Measurements from ENCODE around the gene SLC4A5. TPM values are rescaled to one million over a fixed set of nuclear protein-coding genes. Genes with fewer than 3 reads are reported as not detected.
A peak's percentile ranks its signal among the peaks of the same experiment; 100 is the strongest.
"Not testable (repeated sequence)": the region's sequence is repeated elsewhere in the genome, so short reads cannot be mapped to it uniquely, and the experiment has no call there.

Gene SLC4A5
- total RNA-seq, 1 experiment from 2014 or later = 0.11 TPM

DNA sequence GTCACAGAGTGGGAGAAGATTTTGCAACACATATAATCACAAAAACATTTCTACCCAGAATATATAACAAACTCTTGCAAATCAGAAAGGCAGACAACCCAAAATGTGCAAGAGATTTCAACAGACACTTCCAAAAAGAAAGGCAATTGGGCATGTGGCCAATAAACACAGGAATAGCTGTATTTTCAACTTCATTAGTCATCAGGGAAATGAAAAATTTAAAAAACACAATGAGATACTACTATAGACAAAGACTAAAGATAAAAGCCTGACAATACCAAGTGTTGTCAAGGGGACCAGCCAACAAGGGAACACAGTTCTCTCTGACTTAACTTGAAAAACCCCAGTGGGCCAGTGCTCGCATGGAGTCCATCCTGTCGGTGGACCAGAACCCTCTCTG, 104.3 kb downstream of the SLC4A5 start:
- DNase-seq (ENCODE audit: low read depth) = peak; percentile 62

GRCh38 chr2:74235041-74235440, 108.2 kb downstream of the SLC4A5 start:
- DNase-seq (ENCODE audit: low read depth) = no peak

DNA sequence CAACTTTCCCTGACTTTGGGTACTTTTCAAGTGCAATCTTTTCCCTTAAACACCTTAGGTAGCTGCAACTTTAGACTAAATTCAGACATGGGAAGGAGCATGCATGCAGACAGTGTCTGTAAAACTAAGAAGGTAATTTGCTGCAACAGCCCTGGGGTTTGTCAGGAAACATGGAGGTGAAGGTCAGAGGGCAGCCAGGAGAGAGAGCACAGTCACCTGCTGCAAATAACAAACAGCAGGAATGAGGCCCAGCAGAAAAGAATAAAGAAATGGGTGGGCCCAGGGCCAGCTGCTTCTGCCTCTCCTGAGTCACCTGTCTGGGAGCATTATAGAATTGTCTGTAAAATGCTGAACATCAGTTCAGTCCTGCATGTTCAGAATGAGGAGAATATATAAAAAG, 109.6 kb downstream of the SLC4A5 start:
- DNase-seq (ENCODE audit: low read depth) = no peak

- no peak for DNase-seq (ENCODE audit: low read depth)
Measured at GRCh38 chr2:74232426-74232825, 110.8 kb downstream of the SLC4A5 start.

GRCh38 chr2:74229865-74230264, 113.4 kb downstream of the SLC4A5 start:
- DNase-seq (ENCODE audit: low read depth) = not testable (repeated sequence)

DNA sequence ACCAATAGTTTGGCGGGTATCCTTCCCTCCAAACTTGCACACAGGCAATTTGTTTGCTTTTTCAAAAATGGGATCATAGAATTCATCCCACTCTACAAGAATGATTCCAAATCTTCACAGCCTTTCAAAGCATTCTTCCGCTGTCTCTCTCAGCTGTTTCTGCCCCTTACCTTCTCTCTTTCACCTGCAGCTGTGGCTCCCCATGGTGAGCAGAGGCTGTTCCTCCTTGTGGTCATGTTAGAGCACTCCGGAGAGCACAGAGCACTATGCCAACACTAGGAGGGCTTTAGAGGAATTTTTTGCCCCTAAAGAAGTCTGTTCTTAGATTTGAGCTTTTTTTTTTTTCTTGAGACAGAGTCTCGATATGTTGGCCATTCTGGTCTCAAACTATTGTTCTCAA, 114.4 kb downstream of the SLC4A5 start:
- DNase-seq (ENCODE audit: low read depth) = no peak

- no peak for DNase-seq (ENCODE audit: low read depth)
Measured at GRCh38 chr2:74227646-74228045, 115.6 kb downstream of the SLC4A5 start.

DNA sequence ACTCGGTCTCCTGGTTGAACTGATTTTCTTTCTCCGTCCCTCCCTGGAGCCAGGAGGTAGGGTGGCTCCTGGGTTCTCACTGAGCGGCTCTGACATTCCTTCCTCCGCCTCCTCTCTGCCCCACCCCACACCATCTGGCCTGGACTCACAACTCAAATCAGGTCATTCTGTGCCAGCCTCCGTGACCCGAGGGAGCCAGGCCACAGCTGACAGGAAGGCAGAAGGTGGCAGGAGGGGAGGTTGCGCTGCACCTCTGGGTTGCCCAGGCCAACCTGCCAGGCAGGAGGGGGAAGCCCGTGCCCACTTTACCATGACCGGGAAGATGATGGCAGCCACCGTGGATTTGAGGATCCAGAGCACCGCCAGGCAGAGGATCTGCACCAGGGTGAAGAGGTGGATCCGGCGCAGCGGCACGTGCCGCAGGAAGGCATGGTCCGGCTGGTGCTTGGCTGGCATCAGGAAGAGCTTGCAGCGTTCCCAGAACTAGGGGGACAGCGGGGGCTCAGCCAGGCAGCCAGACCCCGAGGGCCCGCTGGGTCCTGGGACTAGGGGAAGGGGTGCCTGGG, 116.5 kb downstream of the SLC4A5 start:
- peak; percentile 17 for DNase-seq (ENCODE audit: low read depth)

DNA sequence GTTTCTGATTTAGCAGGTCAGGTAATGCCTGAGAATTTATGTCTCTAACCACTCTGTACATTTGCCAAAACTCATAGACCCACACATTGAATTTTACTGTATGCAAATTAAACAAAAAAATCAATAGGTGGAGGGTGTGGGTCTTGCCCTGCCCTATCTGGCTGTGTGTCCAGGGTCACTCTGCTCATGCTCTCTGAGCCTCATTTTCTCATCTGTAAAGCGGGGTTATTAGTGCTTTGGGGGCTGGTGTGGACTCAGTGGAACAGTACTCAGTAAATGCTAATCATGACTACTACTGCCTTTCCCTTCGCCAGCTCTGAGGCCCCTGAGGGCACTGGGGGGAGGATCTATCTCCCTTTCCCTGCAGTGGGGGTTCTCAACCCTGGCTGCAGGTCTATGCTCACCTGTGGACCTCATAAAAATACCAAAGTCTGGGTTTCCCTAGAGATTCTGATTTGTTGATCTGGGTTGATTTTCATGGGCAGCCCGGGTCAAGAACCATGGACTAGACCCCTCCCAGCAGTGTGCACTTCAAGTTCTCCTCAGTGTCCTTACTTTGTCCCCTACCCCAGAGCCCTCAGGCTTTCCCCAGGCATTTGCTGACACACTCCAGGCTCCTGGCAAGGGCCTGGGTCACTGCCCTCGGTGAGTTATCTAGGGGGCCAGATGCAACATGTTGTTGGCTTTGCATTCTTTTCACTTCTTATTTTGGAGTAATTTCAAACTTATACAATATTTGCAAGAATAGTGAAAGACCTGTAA, 117.3 kb downstream of the SLC4A5 start:
- DNase-seq (ENCODE audit: low read depth) = no peak

GRCh38 chr2:74223941-74224770, 119.1 kb downstream of the SLC4A5 start:
- DNase-seq (ENCODE audit: low read depth) = peak; percentile 17

DNA sequence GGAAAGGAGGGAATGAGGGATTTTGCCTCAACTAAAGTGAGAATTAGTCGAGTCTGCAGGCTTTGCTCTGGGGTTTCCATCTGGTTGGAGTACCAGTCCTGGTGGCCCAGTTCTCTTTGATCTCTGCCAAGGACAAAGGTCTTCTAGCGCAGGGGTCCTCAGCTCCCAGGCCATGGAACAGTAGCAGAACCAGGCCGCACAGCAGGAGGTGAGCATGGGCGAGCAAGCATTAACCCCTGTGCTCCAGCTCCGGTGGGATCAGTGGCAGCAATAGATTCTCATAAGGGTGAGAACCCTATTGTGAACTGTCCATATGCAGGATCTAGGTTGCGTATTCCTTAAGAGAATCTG, 120.9 kb downstream of the SLC4A5 start:
- no peak for DNase-seq (ENCODE audit: low read depth)

- DNase-seq (ENCODE audit: low read depth) = no peak
Measured at GRCh38 chr2:74221604-74222299, 121.5 kb downstream of the SLC4A5 start.

DNA sequence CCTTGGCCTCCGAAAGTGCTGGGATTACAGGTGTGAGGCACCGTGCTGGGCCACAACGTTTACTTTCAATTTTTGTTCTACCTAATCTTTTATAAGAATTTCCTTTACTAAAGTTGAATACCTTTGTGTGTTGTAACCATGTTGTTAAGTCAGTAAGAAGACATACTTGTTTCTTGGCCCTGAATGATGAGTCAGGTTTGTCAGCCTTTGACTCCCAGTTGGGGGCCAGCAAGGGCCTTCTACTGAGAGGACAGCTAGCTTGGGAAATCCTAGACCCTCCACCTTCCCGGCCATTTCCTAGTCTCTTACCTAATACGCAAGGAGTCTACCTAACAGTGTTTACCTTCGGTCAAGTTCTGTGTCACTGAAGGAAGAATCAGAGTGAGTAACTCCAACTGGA, 122.1 kb downstream of the SLC4A5 start:
- DNase-seq (ENCODE audit: low read depth) = no peak

DNA sequence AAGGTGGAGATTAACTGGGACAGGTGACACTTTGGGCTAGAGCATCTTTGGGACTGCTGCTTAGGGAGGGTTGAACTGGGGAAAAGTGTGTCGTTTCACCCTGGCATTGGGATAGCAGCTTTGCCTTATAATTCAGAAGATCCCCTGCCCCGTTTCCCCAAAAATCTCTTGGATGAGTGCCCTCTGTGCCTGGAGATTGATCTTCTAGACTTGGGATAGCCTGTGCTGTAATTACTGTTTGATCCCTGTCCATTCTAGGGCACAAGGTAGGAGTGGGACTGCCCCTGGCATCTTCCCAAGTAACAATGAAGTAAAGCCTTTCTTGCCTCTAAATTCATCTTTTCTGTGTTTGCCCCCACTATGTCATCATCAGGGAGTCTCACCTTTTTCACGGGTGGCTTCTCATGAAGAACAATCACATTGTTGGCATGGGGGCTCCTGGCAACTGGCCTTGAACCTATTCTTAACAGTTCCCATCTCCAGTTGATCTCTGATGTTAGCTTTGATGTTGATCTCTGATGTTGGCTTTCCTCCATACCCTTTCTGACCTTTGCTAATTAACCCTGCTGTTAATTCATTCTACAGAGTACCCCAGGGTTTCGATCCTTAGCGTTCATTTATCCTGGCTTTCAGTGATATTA, 123.2 kb downstream of the SLC4A5 start:
- DNase-seq (ENCODE audit: low read depth) = no peak

DNA sequence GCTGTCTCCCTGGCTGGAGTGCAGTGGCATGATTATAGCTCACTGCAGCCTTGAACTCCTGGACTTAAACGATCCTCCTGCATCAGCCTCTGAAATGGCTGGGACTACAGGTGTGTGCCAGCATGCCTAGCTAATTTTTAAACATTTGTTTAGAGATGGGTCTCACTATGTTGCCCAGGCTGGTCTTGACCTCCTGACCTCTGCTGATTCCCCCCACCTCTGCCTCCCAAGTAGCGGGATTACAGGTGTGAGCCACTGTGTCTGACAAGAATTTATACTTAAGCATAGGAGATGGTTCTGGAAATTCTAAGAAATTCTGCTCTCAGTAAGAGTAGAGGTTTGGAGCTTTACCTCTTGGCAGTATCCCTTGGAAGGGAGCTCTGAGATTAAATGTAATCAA, 126.6 kb downstream of the SLC4A5 start:
- no peak for DNase-seq (ENCODE audit: low read depth)

- DNase-seq (ENCODE audit: low read depth) = not testable (repeated sequence)
Measured at GRCh38 chr2:74215771-74216170, 127.4 kb downstream of the SLC4A5 start.

DNA sequence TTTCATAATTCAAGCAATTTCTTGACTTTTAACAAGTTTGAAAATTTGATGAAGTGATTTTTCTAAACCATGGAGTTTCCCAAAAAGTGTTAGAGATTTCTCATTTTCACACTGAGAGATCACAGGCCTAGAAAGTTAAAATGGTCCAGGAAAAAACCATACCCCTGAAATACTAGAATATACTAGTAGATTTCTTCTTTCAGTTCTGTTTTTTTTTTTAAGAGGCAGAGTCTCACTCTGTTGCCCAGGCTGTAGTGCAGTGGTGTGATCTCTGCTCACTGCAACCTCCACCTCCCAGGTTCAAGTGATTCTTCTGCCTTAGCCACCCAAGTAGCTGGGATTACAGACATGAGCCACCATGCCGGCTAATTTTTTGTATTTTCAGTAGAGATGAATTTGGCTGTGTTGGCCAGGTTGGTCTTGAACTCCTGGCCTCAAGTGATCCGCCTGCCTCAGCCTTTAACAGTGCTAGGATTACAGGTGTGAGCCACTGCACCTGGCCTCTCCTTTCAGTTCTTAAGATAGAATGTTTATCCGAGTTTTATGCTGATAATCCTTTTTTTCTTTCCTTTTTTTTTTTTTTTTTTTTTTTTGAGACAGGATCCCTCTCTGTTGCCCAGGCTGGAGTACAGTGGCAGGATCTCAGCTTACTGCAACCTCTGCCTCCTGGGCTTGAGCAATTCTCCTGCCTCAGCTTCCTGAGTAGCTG, 130.4 kb downstream of the SLC4A5 start:
- no peak for DNase-seq (ENCODE audit: low read depth)

DNA sequence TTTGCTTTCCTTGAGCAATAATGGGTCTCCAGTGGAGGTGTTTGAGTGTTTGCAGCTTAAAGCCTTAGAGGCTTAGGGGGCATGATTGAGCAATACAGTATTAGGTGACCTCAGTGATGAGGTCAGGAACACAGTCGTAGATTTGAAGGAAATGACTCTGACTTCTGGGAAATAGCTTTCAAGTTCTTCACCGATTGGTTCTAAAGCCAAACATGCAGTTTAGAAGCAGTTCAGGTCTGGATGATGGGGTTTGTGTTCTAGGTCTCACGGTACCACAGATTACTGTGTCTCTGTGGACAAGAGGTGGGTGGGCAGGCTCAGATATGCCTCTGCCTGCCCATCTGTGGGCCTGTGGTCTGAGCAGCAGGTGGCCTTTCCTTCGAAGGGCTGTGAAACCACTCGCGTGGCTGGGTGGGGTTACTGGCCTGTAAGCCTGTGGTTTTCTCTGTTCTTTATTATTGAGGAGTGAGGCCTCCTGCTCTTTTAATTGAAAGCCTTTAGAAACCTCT, 137.0 kb downstream of the SLC4A5 start:
- DNase-seq (ENCODE audit: low read depth) = peak; percentile 71

GRCh38 chr2:74205596-74205995, 137.6 kb downstream of the SLC4A5 start:
- DNase-seq (ENCODE audit: low read depth) = no peak

DNA sequence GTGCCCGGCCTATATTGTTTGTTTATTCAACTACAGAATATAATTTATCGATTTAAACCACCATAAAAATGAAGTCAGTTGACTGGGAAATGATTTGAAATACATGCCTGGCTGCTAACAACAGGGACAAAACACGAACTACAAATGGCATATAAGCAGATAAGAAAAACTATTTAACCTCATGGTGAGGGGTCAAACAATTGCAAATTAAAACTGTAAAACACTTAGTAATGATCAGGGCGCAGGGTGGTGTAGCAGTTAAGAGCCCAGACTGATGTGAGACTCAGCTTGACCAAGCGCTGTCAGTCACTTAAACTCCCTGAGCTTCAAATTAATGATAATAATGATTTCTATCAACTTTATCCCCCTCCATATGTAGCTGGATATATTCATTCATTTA, 138.1 kb downstream of the SLC4A5 start:
- DNase-seq (ENCODE audit: low read depth) = no peak

- no peak for DNase-seq (ENCODE audit: low read depth)
Measured at GRCh38 chr2:74204436-74204835, 138.8 kb downstream of the SLC4A5 start.
